Chondrocyte (in vitro differentiated cells): ENCODE data around the gene DCDC1. TPM values are rescaled to one million over a fixed set of nuclear protein-coding genes. Genes with fewer than 3 reads are reported as not detected.

Experiments
- DNase-seq: peaks from one replicate; pipeline ENCODE4 v3.0.0; 2021; ENCODE audit warnings: mixed read lengths, low spot score
- H3K27ac Mint-ChIP-seq: one replicate; pipeline ENCODE4 v1.8.0; 2021; ENCODE audit warnings: mild to moderate bottlenecking, moderate library complexity, mixed read lengths; ENCODE audit not compliant: unreplicated experiment
- H3K27me3 Mint-ChIP-seq: 2 replicates; pipeline ENCODE4 v1.8.0; 2021; ENCODE audit warnings: low read depth, mixed read lengths
- H3K36me3 Mint-ChIP-seq: 2 replicates; pipeline ENCODE4 v1.8.0; 2021; ENCODE audit warnings: low read depth, mixed read lengths
- H3K4me1 Mint-ChIP-seq: 2 replicates; pipeline ENCODE4 v1.8.0; 2021; ENCODE audit warnings: low read depth, mild to moderate bottlenecking, mixed read lengths
- H3K4me3 Mint-ChIP-seq: one replicate; pipeline ENCODE4 v1.8.0; 2021; ENCODE audit warnings: mild to moderate bottlenecking, moderate library complexity, mixed read lengths; ENCODE audit not compliant: unreplicated experiment
- H3K9me3 Mint-ChIP-seq: 2 replicates; pipeline ENCODE4 v1.8.0; 2021; ENCODE audit warnings: low read depth, mixed read lengths
- total RNA-seq: library from RNA; stranded (reverse); gene quantifications from 3 replicates; pipeline ENCODE4 v1.2.1, GENCODE V29; 2021
- TF ChIP-seq, protein P1 (sequence below): fragments of 200-600 bp; sonication (generic); IDR thresholded peaks from 2 replicates; pipeline ENCODE4 v1.5.0; 2021; ENCODE audit warnings: antibody characterized with exemption, mild to moderate bottlenecking, moderate library complexity

DCDC1 gene
- total RNA-seq, 1 donor from 2014 or later: not detected

DNA sequence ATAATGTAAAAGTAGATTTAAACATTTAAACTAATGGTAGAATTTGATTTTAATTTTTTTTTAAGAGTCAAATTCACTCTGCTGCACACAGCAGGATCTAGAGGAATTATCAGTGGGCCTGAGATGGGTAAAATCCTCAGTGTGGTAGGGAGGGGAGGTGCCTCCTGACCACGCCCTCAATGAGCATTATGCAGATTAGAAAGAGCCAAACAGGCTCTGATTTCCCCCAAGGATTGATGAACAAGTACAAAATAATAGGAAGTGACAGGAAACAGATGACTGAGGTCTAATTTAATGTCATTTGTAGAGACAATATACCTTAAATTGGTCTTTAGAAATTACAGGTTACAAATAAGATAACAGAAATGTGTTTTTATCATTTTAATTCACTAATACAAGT, 155.2 kb downstream of the DCDC1 start:
- Mint-ChIP-seq H3K4me1 (no peaks in the 10 kb centered on the region), H3K4me3 (no peak overlapping the region), H3K36me3 (no peaks in the 10 kb centered on the region), H3K27me3 (peaks cover 12% of the 10 kb centered on the region), H3K27ac (no peak overlapping the region), H3K9me3 (no peaks in the 10 kb centered on the region)
- no peak for DNase-seq
- TF ChIP-seq, protein P1, sequence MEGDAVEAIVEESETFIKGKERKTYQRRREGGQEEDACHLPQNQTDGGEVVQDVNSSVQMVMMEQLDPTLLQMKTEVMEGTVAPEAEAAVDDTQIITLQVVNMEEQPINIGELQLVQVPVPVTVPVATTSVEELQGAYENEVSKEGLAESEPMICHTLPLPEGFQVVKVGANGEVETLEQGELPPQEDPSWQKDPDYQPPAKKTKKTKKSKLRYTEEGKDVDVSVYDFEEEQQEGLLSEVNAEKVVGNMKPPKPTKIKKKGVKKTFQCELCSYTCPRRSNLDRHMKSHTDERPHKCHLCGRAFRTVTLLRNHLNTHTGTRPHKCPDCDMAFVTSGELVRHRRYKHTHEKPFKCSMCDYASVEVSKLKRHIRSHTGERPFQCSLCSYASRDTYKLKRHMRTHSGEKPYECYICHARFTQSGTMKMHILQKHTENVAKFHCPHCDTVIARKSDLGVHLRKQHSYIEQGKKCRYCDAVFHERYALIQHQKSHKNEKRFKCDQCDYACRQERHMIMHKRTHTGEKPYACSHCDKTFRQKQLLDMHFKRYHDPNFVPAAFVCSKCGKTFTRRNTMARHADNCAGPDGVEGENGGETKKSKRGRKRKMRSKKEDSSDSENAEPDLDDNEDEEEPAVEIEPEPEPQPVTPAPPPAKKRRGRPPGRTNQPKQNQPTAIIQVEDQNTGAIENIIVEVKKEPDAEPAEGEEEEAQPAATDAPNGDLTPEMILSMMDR: no peak

DNA sequence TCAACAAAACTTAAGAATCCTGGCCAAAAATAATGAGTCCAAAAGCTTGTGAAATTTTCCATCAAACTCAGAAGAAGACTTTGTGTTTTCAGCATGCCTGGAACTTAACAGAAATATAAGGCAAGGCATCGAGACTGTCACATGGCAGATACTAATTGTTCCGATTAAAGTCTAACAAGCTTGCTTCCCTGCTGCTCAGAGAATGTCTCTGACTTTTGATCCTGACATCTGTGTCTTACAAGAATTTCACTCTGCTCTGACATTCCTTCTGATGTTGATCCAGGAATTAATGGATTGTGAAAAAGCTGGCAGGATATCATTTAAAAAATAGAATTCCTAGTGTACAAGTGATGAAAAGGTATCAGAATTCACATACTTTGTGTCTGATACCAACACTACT, 170.2 kb downstream of the DCDC1 start:
- DNase-seq: no peak

GRCh38 chr11:31173926-31174680, 195.4 kb downstream of the DCDC1 start:
- H3K27me3 Mint-ChIP-seq: peaks cover 2% of the 10 kb centered on the region
- no peak for DNase-seq
- peaks cover 24% of the 10 kb centered on the region for H3K9me3 Mint-ChIP-seq
- no peak overlapping the region for H3K27ac Mint-ChIP-seq
- H3K4me3 Mint-ChIP-seq: no peak overlapping the region
- TF ChIP-seq, protein P1: no peak
- H3K4me1 Mint-ChIP-seq: no peaks in the 10 kb centered on the region
- no peaks in the 10 kb centered on the region for H3K36me3 Mint-ChIP-seq

More for the DNA sequence above, 170.2 kb downstream of the DCDC1 start:
- Mint-ChIP-seq H3K4me1 (peaks cover 4% of the 10 kb centered on the region), H3K27me3 (peaks cover 8% of the 10 kb centered on the region), H3K4me3 (no peak overlapping the region), H3K36me3 (no peaks in the 10 kb centered on the region), H3K9me3 (no peaks in the 10 kb centered on the region), H3K27ac (no peak overlapping the region)
- TF ChIP-seq, protein P1: no peak

- Mint-ChIP-seq H3K4me3 (no peak overlapping the region), H3K9me3 (no peaks in the 10 kb centered on the region), H3K36me3 (no peaks in the 10 kb centered on the region), H3K4me1 (no peaks in the 10 kb centered on the region), H3K27me3 (peaks cover 10% of the 10 kb centered on the region), H3K27ac (no peak overlapping the region)
- no peak for DNase-seq
- TF ChIP-seq, protein P1: peak; percentile 61
Observed at GRCh38 chr11:31160504-31161422, 208.8 kb downstream of the DCDC1 start.

GRCh38 chr11:31150841-31151240, 218.7 kb downstream of the DCDC1 start:
- no peaks in the 10 kb centered on the region for H3K4me1 Mint-ChIP-seq
- DNase-seq: no peak
- no peak overlapping the region for H3K4me3 Mint-ChIP-seq
- H3K36me3 Mint-ChIP-seq: no peaks in the 10 kb centered on the region
- H3K27ac Mint-ChIP-seq: no peak overlapping the region
- H3K9me3 Mint-ChIP-seq: no peaks in the 10 kb centered on the region
- H3K27me3 Mint-ChIP-seq: peaks cover 3% of the 10 kb centered on the region
- TF ChIP-seq, protein P1: no peak
